ENCODE results near the gene FCRL1.

DNA sequence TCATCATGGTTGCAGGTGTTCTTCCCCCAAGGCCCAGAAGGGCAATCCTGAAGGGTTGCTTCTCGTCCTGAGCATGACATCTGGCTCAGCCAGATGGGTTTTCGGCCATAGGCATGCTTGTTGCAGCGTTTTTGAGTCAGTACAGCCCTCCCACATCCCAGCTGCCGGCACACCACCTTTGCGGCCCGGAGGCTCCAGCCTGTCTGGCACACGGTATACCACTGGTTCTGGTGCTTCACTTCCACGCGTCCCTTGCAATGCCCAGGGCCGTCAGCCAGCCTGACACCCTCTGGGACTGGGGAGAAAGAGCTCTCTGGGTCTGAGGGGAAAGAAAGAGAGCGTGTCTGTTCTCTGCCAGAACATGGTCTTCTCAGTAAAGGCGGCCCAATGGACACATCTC, 14.5 kb upstream of the FCRL1 start:
- TF ChIP-seq ZNF274 (IDR thresholded peaks at IDR 0.05; ENCODE audit: low read depth, low read length) = no peak
- no peak for TF ChIP-seq YY1 (IDR thresholded peaks at IDR 0.05; ENCODE audit: insufficient read depth, insufficient read length)
